GM08714 (cell line): Measurements from ENCODE around the gene VTI1A.
"Not testable (repeated sequence)": the region's sequence is repeated elsewhere in the genome, so short reads cannot be mapped to it uniquely, and the experiment has no call there.

Source experiments
- H3K4me3 ChIP-seq: fragments of 200-500 bp; sonication (Bioruptor generic); 2 replicates; pipeline ENCODE4 v1.5.1; 2014; ENCODE audit warnings: mild to moderate bottlenecking, low read length, inconsistent platforms
- ZNF274 ChIP-seq: IDR thresholded peaks from 2 replicates; pipeline ENCODE4 v1.6.1; 2012; ENCODE audit warnings: mild to moderate bottlenecking, low read depth, low read length

Gene VTI1A

DNA sequence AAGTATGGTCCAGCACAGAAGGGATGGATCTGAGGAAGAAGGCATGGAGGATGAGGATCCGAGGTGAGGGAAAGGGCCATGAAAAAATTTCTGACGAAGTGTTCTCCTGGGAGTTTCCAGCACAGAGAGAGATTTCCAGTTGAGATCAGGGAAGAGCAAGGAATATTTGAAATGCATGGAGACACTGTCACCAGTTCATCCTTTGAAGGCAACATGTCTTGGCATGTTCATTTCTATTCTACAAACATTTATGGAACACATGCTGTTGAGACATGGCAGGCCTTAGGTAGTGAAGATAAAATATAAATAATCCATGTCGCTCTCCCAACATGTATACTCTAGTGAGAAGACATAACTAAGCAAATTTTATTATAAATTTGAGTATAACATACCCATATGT is 269.1 kb downstream of the VTI1A start:
- TF ChIP-seq ZNF274 = no peak
- H3K4me3 ChIP-seq = no peak overlapping the region

DNA sequence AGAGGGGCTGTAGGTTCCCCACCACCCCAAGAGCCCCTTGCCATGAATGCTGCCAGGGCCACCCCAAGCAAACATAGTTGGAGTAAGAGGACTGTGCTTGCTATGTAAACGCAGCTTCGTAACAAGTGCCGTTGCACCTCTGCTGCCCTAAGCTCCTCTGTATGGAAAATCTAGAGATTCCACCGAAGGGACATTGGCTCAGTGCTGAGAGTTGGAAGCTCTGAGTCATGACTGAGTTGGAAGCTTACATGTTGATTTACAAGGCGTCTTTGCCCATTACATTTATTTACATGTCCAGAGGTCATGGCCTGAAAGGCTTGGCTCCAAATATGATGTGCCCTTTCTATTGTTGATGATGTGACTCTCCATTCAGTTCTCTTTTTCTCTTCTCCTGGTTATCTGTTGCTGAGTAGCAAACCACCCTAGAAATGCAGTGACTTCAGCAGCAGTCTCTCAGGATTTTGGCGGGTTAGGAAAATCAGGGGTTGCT is 270.0 kb downstream of the VTI1A start:
- H3K4me3 ChIP-seq = no peak overlapping the region
- TF ChIP-seq ZNF274 = no peak

DNA sequence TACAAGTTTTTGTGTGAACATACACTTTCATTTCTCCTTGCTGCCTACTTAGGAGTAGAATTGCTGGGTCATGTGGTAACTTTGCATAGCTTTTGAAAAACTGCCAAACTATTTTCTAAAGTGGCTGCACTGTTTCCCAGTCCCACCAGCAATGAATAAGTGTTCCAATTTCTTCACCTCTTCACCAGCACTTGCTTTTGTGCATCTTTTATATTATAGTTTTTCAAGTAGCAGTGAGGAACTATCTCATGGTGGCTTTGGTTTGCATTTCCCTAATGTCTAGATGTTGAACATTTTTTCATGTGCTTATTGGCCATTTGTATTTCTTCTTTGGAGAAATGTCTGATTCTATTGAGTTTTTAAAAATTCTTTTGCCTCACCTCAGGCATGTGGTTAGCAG is 273.2 kb downstream of the VTI1A start:
- no peak overlapping the region for H3K4me3 ChIP-seq
- no peak for TF ChIP-seq ZNF274

- no peak for TF ChIP-seq ZNF274
- H3K4me3 ChIP-seq = no peak overlapping the region
These were observed 274.2 kb downstream of the VTI1A start for GRCh38 chr10:112721080-112721698.

GRCh38 chr10:112722758-112723157 is 275.7 kb downstream of the VTI1A start:
- no peak overlapping the region for H3K4me3 ChIP-seq
- no peak for TF ChIP-seq ZNF274

DNA sequence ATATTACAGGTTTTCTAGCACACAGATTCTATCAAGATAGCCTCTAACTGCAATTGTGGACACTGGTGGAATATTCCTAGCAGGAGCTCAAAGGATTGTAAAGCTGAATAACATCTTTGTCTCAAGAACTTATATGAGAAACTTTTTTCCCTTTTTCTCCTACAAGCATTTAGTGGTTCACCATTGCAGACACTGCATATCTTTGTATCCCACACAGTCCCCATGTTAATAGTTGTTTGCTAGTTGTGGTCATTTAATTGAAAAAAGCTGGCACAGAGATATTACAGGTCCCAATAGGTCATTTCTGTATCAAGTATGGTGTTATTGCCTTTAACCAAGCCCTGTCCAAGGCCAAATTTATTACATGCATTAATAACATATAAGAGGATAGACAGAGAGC is 276.9 kb downstream of the VTI1A start:
- no peak for TF ChIP-seq ZNF274
- H3K4me3 ChIP-seq = no peak overlapping the region

- TF ChIP-seq ZNF274 = no peak
These were observed 277.5 kb downstream of the VTI1A start for GRCh38 chr10:112724404-112724991.

DNA sequence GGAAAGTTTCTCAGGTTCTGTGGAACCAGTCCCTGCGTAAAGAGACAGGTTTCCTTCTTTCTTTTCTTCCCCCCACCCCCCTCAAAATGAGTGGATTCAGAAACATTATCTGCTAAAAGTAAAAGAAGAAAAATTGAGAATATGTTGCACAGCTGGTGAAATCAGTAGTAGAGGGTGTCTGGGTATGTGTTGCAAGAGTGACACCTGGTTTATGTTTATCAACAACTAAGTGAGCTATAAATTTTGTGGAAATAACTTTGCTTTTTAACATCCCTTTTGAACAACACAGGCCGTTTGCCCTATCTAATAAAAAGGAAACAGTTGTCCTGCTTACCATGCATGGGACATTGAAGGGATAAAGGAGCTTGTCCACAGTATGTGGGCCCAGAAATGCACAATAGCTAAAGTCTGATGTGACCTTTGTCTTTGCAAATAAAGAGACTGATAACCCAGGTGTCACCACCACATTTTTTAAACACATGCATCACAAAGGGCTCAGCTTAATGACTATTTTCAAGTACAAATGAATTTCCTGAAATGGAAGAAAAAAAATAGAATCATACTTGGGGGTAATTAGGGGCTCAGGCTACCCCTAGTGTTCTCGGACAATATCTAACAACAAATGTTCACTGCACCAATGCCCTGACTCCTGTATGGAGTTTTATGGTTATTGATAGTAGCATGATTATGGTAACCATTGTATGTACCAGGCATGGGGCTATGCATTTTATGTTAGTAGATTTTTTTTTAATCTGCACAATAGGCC is 281.3 kb downstream of the VTI1A start:
- no peak for TF ChIP-seq ZNF274
- H3K4me3 ChIP-seq = no peak overlapping the region

More at GRCh38 chr10:112724404-112724991, 277.5 kb downstream of the VTI1A start:
- no peak overlapping the region for H3K4me3 ChIP-seq

GRCh38 chr10:112728997-112729396 is 282.0 kb downstream of the VTI1A start:
- H3K4me3 ChIP-seq = no peak overlapping the region
- no peak for TF ChIP-seq ZNF274

- H3K4me3 ChIP-seq = not testable (repeated sequence)
These were observed 284.4 kb downstream of the VTI1A start for GRCh38 chr10:112731450-112731849.

GRCh38 chr10:112732277-112732921 is 285.4 kb downstream of the VTI1A start:
- H3K4me3 ChIP-seq = no peak overlapping the region
- no peak for TF ChIP-seq ZNF274

- no peak for TF ChIP-seq ZNF274
- H3K4me3 ChIP-seq = no peak overlapping the region
These were observed 288.2 kb downstream of the VTI1A start for GRCh38 chr10:112735041-112735695.

DNA sequence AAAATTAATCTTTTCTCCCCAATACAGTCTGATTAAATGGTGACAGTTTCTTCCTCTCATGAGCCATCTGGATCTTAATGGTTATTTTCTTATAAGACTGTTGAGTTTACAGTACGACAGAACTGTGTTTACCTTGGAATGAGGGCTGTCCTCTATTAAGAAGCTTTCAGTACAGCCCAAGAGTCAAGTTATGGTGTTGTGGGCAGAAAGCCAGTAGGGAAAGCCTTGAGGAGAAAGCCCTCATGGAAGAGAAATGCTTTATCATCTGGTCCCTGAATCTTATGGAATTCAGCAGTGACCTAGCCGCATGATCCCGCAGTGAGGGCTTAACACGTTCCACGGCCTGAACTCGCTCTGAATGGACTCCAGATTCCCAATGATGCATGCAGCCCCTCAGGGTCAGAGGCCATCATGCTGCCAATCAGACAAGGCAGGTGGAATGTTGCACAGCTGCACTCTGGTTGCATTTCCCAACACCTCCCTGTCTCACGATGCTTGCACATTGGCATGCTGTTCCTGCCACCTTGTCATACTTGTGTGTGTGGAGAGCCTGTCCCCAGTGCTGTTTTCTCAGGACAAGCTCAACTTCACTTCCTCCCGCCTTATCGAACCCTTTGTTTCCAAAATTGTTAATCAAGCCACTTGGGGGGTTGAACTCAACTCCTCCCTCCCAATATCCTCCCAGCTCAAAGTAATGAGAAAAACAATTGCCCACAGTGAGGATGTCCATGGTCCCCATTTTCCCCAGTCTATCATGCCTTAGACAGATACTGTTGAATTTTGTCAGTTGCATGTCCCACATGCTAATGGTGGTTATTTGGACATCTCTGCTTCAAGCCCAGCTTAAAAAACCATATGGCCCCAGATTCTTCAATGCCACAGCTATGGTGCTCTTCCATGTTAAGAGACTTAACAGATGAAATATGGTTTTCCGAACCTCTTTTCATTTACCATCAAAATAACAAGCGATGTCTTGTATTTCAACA is 291.9 kb downstream of the VTI1A start:
- no peak for TF ChIP-seq ZNF274
- H3K4me3 ChIP-seq = no peak overlapping the region
